Thyroid gland (tissue), 4 donors: Measurements from ENCODE around the gene TUFT1.

Experiments used
- POLR2A ChIP-seq, 2 donors: fragments of 450-650 bp; IDR thresholded peaks; one replicate each; pipeline ENCODE4 v1.6.1; 2017; ENCODE audit warnings: antibody characterized with exemption in 2 of 2, mild to moderate bottlenecking in 2 of 2, moderate library complexity in 1 of 2
- TF ChIP-seq, protein P1 (sequence below), 6 experiments: fragments of 200-600 bp in 3 of 6; fragments of 450-650 bp in 3 of 6; sonication (generic) in 3 of 6; IDR thresholded peaks; one replicate each; pipeline ENCODE4 v1.5.1; 2016 to 2019; ENCODE audit warnings: antibody characterized with exemption in 6 of 6, mild to moderate bottlenecking in 2 of 6, inconsistent platforms in 1 of 6, moderate library complexity in 1 of 6

DNA sequence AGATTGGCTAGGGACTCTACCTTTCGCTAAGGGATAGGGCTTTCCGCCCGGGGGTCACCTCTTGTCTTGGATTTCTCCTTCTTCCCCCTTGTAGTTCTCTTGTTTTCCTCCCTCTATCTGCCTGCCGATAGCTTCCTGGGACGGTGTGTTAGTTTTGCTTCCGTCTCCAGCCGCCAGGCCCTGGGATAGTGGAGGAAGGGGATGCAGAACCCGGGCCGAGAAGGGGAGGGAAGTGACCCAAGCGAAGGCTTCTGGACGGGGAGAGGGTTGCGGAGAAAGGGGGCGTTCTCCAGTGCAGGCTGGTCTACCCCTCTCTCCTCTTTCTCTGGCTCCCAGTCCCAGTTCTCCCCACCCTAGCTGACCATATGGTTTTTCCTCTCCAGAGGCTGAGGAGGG lies 871 bp downstream of the TUFT1 start:
- TF ChIP-seq, protein P1, sequence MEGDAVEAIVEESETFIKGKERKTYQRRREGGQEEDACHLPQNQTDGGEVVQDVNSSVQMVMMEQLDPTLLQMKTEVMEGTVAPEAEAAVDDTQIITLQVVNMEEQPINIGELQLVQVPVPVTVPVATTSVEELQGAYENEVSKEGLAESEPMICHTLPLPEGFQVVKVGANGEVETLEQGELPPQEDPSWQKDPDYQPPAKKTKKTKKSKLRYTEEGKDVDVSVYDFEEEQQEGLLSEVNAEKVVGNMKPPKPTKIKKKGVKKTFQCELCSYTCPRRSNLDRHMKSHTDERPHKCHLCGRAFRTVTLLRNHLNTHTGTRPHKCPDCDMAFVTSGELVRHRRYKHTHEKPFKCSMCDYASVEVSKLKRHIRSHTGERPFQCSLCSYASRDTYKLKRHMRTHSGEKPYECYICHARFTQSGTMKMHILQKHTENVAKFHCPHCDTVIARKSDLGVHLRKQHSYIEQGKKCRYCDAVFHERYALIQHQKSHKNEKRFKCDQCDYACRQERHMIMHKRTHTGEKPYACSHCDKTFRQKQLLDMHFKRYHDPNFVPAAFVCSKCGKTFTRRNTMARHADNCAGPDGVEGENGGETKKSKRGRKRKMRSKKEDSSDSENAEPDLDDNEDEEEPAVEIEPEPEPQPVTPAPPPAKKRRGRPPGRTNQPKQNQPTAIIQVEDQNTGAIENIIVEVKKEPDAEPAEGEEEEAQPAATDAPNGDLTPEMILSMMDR (IDR thresholded peaks at IDR 0.05) = no peak
- no peak for TF ChIP-seq POLR2A (IDR thresholded peaks at IDR 0.05)
